ENCODE measurements around the gene FBXO24. TPM values are rescaled to one million over a fixed set of nuclear protein-coding genes. Genes with fewer than 3 reads are reported as not detected.

FBXO24 gene
- total and polyA plus RNA-seq, 9 of the 15 experiments (the other 6 are each of a cell fraction or from before 2014, with no cell fraction given) = 0.17 to 0.95 (median 0.50) TPM

- TF ChIP-seq BCLAF1 (IDR thresholded peaks at IDR 0.05; ENCODE audit: borderline replicate concordance in 1 of 2, control insufficient read depth in 1 of 2, low read depth in 2 of 2, low read length in 1 of 2) (no peak), STAT5A (IDR thresholded peaks at IDR 0.05; ENCODE audit: borderline replicate concordance, low read length) (peak; percentile 52), ELF2 (CRISPR knock-in tag; IDR thresholded peaks at IDR 0.05) (no peak), EHMT2 (IDR thresholded peaks at IDR 0.05) (no peak), ARID1B (IDR thresholded peaks at IDR 0.05) (no peak; the same call in 1 of the 2 replicates), POLR2G (IDR thresholded peaks at IDR 0.05; ENCODE audit: low read depth, low read length) (no peak), YY1 (IDR thresholded peaks at IDR 0.05; ENCODE audit: borderline replicate concordance in 1 of 3, control insufficient read depth in 1 of 3, extremely low read depth in 1 of 3, insufficient read depth in 3 of 3, insufficient read length in 1 of 3, insufficient replicate concordance in 2 of 3, low read depth in 1 of 3, low read length in 2 of 3) (no peak), BRD4 (IDR thresholded peaks at IDR 0.05) (no peak), ZNF780A (CRISPR knock-in tag; IDR thresholded peaks at IDR 0.05) (no peak), RB1 (IDR thresholded peaks at IDR 0.05; ENCODE audit: low read depth) (no peak), TAF9B (IDR thresholded peaks at IDR 0.05; ENCODE audit: partially characterized antibody) (no peak), MCM3 (IDR thresholded peaks at IDR 0.05) (no peak), CEBPB (tag; IDR thresholded peaks at IDR 0.05) (no peak), ZNF282 (CRISPR knock-in tag; IDR thresholded peaks at IDR 0.05) (no peak), PHF20 (IDR thresholded peaks at IDR 0.05; ENCODE audit: partially characterized antibody) (peak; percentile 53), LEF1 (IDR thresholded peaks at IDR 0.05) (no peak), PRMT5 (CRISPR knock-in tag; IDR thresholded peaks at IDR 0.05) (no peak), WHSC1 (IDR thresholded peaks at IDR 0.05; ENCODE audit: low read length) (no peak), GATA2 (CRISPR knock-in tag; IDR thresholded peaks at IDR 0.05) (no peak), XRCC4 (IDR thresholded peaks at IDR 0.05; ENCODE audit: extremely low read depth, insufficient read depth, insufficient read length) (no peak), LCOR (CRISPR knock-in tag; IDR thresholded peaks at IDR 0.05) (0 out of 2 replicates have a peak, but pooled peaks have one; percentile 38), ZNF699 (CRISPR knock-in tag; IDR thresholded peaks at IDR 0.05; ENCODE audit: insufficient replicate concordance) (no peak), CTBP1 (IDR thresholded peaks at IDR 0.05; ENCODE audit: borderline replicate concordance) (peak; percentile 52; the same call in 1 of the 2 replicates), ZNF174 (CRISPR knock-in tag; IDR thresholded peaks at IDR 0.05) (no peak), MCM2 (IDR thresholded peaks at IDR 0.05; ENCODE audit: low read depth) (no peak), CBFA2T2 (conservative IDR thresholded peaks at IDR 0.05) (peak; percentile 72), E4F1 (CRISPR knock-in tag; IDR thresholded peaks at IDR 0.05; ENCODE audit: borderline replicate concordance) (no peak), RUNX1 (IDR thresholded peaks at IDR 0.05; ENCODE audit: low read depth) (no peak)
Measured at GRCh38 chr7:100547872-100548271, 38.3 kb upstream of the FBXO24 start (continued).
